Pons (tissue), 1 donor: ENCODE measurements around the gene KATNB1.
"Not testable (repeated sequence)": the region's sequence is repeated elsewhere in the genome, so short reads cannot be mapped to it uniquely, and the experiment has no call there.

Source experiments
- DNase-seq: peaks from one replicate; pipeline ENCODE4 v3.0.0-alpha.2; 2016; ENCODE audit warnings: low spot score

KATNB1 gene

DNA sequence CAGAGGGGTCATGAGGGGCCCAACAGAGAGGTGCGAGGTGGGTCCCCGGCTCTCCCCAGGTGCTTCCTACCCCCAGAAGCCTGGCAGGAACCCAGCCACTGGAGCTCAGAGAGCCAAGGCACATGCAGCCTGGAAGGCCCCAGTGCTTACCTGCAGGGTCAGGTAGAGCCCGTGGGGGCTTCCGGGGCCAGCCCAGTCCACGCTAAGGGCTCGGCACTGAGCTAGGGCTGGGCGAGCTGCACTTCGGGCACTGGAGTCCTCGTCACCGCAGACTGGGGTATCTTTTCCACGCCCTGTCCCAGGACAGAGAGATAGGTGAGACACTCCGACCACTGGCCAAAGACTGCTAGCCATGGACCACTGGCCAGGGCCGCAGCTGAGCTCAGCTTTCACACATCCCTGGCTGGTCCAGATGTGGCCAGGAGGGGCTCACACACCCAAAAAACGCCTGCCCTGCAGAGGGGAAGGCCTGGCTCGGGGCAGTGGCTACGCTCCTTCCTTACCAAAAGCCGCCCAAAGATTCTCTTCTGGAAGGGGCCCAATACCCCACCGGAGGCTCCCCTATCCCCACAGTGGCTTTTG is 59.4 kb downstream of the KATNB1 start:
- DNase-seq = no peak

DNA sequence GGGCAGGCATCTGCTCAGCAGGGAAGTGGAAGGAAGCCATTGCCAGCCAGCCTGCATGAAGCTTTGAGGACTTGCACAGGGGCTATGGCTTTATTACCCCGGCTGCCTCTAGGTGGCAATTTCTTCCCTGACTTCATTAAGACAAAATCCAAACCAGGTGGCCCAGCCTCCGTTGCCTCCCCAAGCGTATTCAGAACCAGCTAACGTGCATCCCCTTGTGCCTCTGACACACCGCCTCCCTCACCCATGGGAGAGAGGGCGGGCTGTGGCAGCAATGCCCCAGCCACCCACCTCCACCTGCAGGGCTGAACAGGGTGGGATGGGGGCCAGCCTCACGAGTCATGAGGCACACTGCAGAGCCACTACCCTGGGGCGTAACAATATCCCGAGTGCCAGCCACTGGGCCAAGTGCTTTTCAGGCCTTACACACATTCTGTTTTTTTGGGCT is 59.9 kb downstream of the KATNB1 start:
- no peak for DNase-seq

DNA sequence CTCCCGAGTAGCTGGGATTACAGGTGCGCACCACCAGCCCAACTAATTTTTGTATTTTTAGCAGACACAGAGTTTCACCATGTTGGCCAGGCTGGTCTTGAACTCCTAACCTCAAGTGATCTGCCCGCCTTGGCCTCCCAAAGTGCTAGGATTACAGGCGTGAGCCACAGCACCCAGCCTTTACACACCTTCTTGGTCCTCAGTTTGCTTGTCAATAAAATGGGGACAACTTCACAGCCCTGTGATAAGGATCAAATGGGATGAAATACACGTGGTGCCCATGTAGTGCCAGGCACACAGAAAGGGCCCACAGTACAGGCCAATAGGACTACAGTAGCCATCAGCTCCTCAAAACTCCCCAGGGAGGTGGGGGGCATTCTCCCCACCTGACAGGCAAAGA is 60.4 kb downstream of the KATNB1 start:
- DNase-seq = not testable (repeated sequence)

DNA sequence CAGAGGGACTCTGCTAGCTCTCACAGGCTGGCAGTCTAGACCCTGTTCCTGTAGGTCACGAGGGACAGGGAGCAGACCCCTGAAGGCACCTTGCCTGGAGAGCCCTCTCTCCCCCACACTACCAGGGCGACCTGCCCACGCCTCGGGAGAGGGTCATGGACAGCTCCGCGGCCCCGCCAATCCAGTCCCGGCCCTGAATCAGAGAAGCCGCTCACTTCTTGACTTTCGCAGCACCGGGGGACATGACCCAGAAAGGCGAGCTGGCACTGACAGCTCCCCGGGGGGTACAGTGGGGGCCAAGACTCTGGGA is 61.6 kb downstream of the KATNB1 start:
- DNase-seq = no peak

DNA sequence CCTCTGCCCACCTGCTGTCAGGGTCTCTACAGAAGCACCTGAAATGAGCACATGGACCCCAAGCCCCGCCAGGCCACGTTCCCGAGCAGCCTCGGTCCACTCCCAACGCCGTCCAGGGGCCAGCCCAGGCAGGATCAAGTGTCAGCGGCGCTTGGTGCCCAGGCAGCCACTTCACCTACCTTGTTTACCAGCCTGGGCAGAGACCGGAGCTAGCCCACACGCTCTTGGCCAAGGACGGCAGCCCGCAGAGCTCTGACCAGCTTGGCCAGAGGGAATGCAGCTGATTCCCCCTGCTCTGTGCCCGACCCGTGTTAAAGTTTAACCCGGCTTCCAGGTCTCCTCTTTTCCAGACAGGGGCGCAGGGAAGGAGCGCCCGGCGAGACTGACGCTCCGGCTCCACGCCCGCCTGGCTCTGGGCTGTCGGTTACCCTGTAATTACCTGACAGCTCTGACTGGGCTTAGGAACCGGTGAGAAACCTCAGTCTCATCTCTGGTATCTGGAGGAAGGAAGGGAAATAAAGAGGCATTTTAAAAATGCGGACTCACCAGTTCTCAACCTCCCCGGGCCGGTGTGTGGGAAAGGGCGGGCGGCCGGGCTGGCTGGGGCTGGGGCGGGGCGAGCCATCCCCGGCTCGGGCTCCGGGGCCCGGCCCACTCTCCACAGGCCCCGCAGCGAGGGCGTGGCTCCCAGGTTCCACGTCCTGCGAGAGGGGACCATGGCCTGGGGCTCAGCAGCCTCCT is 62.1 kb downstream of the KATNB1 start:
- DNase-seq = no peak

DNA sequence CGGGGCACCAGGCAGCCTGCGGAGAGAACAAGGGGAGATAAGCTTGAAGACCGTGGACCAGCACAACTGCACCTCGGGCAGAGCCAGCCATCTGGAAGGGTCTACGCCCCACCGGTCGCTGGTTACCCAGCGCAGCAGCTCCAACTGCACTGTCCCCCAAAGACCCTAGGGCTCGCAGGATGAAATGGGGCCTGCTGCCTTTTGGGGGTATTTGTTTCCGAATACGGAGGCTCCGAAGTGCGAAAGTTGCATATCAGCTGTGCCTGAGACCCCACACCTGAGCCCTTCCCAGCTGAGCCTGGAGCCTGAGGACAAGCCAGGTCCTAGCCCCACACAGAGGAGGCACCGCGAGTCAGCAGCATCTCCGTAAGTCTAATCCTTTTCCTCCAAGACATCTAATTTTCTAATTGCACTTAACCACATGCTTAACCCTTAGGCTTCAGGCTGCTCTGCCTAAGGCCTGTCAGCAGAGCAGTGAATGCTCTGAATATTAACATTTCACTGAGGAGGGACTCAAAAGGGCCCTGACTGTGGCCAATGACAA is 62.8 kb downstream of the KATNB1 start:
- no peak for DNase-seq

DNA sequence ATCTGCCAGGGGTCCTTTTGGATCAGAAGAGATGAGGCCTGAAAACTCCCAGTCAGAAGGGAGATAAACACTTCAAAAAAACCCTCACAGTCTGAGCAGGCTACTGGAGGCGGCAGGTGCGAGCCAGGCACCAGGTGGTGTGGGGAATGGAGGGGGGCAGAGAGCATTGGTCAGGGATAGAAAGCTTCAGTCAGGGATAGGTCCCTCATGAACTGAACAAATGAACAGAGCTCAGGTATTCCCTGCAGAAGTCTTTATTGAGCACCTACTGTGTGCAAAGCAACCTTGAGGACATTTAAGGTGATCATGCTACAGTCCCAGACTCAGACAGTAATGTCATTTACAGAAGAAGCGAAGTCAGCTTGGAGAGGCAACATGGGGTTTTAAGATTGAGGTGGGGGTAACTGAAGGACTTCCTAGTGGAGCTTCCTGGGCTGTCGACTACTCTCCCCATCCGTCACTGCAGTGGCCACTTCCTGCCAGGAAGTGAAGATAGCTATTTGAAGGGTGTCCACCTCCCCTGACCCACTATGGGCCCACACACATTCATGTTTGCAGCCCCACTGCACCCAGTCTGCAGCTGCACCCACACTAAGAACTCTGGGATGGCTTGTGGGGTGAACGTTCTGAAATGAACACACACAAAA is 63.5 kb downstream of the KATNB1 start:
- no peak for DNase-seq

DNA sequence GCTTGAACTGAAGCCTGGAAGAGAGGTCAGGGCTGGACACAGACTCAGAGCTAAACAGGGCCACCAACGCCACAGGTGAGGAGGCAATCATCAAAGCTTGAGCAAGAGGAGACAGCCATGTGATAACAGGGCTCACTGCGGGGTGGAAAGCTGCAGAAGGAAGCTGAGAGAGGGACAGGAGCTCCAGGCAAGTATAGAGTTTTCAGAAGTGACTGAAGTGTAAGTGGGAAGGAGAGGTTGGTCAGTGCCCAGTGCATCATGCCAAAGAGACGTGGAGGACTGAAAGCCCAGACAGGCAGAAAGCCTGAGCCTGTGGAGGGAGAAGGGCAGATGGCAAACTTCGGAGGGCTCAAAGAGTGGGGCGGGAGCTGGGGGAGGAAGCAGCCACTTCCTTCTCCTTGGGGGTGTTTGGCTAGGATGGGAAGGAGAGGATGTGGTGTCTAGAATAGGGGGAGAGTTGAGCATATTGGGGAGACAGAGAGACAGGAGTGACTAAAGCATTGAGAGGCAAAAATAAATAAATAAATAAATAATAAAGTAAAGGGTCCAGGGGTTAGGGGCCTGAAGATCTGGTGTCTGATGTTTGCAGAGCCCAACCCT is 64.1 kb downstream of the KATNB1 start:
- no peak for DNase-seq

DNA sequence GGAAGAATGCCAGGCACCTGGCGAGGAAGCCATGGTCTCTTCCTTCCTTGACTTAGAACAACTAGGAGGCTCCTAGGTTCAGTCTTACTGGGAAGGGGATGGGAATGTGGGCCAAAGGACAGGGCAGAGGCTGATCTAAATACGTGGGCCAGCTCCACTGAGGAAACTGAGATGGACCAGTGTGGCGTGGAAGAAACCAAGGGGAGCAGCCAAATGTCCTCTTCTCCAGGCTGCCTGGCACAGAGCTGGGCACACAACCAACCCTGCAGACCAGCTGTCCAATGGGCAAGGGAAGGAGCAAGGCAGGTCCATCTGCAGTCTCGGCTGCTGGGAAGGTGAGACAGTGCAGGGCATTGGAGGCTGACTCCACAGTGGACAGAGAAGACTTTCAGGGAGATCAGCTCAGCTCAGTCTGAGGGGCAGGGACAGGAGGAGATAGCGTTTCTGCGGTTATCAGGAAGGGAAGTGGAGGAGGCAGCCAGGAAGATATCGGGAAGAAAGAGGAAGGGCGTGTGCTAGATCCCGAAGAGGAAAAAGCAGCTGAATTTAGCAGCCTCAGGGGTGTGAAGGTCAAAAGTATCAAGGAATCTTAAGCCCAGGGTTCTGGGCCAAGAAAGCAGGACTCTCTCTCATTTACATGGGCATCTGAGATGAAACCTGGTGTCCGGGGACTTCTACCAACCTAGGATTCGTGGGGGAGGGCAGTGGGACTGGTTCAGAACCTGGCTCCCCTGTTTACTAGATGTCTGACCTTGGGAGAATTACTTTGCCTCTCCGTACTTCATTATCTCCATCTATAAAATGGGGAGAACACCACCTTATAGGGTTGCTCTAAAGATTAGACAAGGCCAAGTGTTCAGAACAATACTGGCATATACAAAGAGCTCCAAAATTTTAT is 64.9 kb downstream of the KATNB1 start:
- DNase-seq = no peak

DNA sequence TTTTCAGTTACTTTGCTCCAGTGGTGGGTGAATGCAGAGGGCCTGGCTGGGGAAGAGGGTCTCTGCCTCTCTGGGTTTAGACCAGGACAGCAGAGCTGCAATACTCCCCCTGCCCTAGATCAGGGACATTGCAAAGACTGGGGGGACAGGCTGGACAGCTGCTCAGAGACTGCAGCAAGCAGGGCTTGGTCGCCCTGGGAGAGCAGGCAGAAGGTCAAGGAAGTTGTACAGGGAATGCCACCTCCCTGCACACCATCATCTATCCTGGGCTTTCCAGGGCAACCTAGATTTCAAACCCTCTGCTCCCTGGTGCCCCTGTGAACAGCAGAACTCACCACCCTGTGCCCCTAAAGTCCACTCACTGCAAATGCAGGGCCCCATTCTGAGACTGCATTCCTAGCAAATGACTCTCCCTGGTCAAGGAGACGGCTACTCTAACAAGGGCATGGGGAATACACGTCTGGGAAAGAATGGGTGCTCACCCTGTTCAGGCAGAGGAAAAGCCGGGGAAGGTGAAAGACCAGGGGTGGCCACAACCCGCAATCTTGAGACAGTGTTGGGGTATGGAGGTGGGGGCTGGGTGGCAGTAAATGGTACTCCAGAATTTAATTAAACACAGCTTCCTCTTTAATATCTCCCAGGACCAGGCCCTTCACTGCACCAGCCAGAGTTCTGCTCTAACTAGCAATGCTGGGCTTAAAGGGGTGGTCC is 65.7 kb downstream of the KATNB1 start:
- no peak for DNase-seq

DNA sequence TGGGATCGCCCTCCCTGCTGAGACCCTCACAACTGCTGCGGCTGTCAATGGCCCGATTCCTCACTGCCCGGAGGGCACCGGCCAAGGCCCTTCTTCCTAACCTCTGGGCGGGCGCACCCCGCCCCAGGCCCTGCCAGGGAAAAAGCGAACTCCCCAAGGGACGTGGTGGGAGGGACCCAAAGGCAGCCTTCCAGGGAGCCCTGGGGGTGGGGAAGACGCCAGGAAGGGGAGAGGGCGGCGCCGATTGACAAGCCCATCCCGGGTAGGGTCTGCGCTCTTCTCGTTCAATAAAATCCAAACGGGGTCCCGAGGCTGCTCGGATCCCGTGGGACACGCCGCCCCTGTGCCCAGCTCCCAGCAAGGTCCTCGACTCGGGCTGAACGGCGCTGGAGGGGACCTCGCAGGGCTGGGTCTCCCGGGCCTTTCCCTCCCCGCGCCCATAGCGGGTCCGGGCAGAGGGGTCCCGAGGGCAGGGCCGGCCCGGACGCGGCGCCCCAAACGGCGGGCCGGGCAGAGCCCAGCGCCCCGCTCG is 66.3 kb downstream of the KATNB1 start:
- no peak for DNase-seq

DNA sequence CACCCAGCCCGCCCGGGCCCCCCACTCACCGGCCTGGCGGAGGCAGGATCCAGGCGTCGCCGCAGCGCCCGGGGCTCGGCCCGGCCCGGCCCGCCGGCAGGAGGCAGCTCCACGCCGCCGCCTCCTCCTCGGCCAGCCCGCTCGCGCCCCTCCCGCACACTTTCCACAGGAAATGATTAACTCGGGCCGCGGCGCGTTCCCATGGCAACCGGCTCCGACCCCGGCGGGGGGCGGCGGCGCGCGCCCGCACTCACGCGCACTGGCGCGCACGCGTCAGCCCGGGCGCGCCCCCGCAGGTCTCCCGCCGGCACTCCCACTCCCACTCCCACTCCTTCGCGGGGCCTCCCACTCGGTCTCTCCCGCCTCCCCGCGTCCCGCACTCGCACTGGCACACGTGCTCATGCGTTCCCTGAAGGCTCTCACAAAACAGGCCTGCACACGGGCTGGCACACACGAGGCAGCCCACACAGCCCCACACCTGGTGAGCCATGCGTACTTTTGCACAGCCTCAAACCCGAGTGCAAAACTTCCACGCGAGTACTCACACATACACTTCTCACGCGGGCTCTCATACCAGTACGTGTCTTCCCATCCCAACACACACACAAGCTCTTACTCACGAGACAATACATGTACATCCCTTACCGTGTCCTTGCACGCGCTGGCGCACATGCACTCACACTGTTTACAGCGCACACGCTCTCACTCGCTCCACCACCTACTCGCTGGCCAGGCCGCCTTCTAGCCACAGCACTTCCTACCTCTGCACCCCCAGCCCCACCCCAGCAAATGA is 67.0 kb downstream of the KATNB1 start, which contains the start of gene KIFC3:
Gene KIFC3, minus strand, starts transcription at position 151 of the 793 bp plus-strand sequence. CDS start 4,248 bp downstream, outside the sequence.
- peak; percentile 75 for DNase-seq

DNA sequence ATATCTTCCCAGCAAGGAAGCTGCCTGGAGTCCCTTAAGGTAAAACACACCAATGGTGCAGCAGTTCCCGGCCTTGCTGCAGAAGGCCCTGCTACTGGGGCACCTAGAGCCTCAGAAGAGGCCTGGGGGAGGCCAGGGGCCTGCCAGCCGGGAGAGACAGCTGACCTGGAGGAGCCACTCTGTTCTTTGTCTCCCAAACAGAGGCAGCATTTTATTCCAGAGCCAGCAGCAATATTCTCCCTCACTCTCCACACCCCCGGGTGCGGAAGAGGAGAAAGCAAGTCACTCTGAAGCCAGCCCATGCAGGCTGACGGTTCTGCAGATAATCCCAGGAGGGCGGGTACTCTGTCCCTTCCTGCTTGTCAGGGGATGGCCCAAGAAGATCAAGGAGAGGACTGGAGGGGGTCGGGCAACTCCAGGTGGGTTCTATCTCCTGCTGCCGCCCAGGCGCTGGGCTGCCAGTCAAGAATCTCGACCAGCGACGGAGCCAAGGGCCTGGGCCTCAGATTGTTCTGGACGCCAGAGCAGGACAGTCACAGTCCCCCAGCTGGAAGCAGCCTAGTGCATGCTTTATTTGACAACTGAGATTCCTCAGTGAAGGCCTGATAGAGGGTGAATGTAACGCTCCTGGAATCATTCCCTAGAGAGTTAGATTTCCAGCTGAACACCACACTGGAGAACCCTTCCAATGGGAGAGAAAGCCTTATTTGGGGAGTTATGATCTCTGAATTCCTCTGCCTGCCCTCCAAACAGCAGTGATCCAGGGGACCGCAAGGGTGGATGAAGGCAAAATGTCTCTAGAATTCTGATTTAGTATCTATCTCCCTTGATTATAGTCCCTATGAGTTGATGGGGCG is 67.8 kb downstream of the KATNB1 start:
- DNase-seq = peak; percentile 97

DNA sequence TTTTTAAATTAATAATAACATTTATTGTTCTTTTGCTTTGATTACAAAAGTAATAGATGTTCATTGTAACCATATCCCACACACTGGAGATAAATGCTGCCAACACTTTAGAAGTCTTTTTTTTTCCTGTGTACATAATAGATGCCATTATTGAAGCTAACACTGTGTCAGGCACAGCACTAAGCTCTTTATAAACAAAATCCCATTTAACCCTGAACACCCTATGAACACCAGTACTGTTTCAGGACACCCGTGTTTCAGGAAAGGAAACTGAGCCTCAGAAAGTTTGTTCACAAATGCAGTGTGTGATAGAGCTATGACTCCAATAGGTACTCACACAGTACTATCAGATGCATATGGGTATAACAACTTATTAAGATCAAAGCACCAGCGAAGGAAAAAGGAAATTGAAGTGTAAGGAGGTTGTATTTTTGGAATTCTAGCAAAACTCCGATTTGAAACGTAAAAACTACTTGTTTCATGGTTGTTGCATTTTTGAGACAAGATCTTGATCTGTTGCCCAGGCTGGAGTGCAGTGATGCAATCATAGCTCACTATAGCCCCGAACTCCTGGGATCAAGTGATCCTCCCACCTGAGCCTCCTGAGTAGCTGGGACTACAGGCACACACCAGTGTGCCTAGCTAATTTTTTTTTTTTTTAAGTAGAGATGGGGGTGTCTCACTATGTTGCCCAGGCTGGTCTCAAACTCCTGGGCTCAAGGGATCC is 68.7 kb downstream of the KATNB1 start:
- DNase-seq = peak; percentile 77

DNA sequence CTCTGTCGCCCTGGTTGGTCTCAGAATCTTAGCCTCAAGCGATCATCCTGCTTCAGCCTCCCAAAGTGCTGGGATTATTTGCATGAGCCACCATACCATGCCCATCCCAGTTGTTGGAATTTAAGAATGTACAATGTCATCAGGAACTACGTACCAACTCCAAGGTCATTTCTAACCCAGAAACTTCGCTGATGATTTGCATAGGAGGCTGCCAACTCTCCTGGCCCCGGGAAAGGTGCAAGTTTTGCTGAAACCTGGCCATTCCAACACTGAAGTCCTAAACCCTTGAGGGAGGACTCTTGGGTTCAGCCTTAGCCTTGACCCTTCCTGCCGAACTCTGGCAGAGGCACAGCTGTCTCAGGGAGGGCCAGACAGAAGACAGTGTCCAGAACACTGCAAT is 69.6 kb downstream of the KATNB1 start:
- DNase-seq = no peak
